Measurements from ENCODE around the gene TTC36. TPM values are rescaled to one million over a fixed set of nuclear protein-coding genes. Genes with fewer than 3 reads are reported as not detected.

Gene TTC36
- total and polyA plus RNA-seq, 2 of the 4 experiments (the other 2 are of a cell fraction) = not detected

DNA sequence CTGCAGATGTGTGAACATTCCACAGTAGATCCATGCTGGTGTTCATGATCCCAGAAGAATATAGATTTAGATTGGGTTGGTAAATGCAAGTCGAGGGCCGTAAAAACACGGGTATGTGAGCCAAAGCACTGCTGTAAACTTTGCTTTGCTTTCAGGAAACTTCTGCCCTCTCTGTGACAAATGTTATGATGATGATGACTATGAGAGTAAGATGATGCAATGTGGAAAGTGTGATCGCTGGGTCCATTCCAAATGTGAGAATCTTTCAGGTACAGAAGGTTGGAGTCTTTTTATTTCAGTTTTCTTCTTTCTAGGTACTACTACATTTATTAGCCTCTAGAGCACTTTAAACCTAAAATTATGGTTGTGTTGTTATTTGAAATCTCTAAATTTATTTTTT lies 36.2 kb upstream of the TTC36 start:
- H4K20me1 ChIP-seq (ENCODE audit: insufficient read depth, low read length) = no peaks in the 10 kb centered on the region
- ChIA-PET POLR2A (ENCODE audit: unreplicated experiment) (no interaction called here), CTCF (no interaction called here)
- DNase-seq = no peak
- intact Hi-C loops (cut with micrococcal nuclease) = no loop called here
- H3K4me2 ChIP-seq (ENCODE audit: low read depth, low read length) = no peak overlapping the region
- no peak overlapping the region for H2BK20ac ChIP-seq (ENCODE audit: low read depth, low read length)
- H2AFZ ChIP-seq (replicated peaks; ENCODE audit: low read length, poor library complexity) = no peak overlapping the region
- H3K23ac ChIP-seq (ENCODE audit: low read depth, low read length) = no peak overlapping the region
- no peaks in the 10 kb centered on the region for H3K9me1 ChIP-seq (ENCODE audit: insufficient read depth, low read length)
- no peak overlapping the region for H3K56ac ChIP-seq (ENCODE audit: extremely low read depth, insufficient read depth, low read length)
- H2BK5ac ChIP-seq (ENCODE audit: low read depth, low read length, poor library complexity, severe bottlenecking) = no peak overlapping the region
- H3K4me1 ChIP-seq (ENCODE audit: control insufficient read depth, insufficient read depth, low read length) = no peaks in the 10 kb centered on the region
- no peaks in the 10 kb centered on the region for H3K9me3 ChIP-seq (ENCODE audit: control insufficient read depth, insufficient read depth, low read length)
- H3K9ac ChIP-seq (ENCODE audit: low read depth, low read length) = no peak overlapping the region
- BruUV-seq (replicated peaks) = no TSS peak
- no peak for ATAC-seq (ENCODE audit: low read depth)
- peaks cover 36% of the 10 kb centered on the region for H3K36me3 ChIP-seq (ENCODE audit: control insufficient read depth, insufficient read depth, low read length)
- no peak overlapping the region for H4K91ac ChIP-seq (ENCODE audit: insufficient read depth, low read depth, low read length)
- H3K14ac ChIP-seq (replicated peaks; ENCODE audit: low read depth, low read length) = no peak overlapping the region
- H3K4me3 ChIP-seq (ENCODE audit: insufficient read depth, low read depth, low read length) = no peak overlapping the region
- TF ChIP-seq CEBPB (IDR thresholded peaks at IDR 0.05; ENCODE audit: low read depth, low read length) (peak; percentile 34; the same call in 1 of the 2 replicates), RFX5 (IDR thresholded peaks at IDR 0.05; ENCODE audit: low read depth, low read length) (no peak), SMC3 (IDR thresholded peaks at IDR 0.05; ENCODE audit: low read depth, low read length) (no peak), RAD21 (IDR thresholded peaks at IDR 0.05; ENCODE audit: low read length) (no peak)
- H2BK120ac ChIP-seq (ENCODE audit: low read depth, low read length) = no peak overlapping the region
- no peak overlapping the region for H3K4ac ChIP-seq (ENCODE audit: low read depth, low read length)
- no peak overlapping the region for H3K18ac ChIP-seq (ENCODE audit: low read depth, low read length)
- no peaks in the 10 kb centered on the region for H3K27me3 ChIP-seq (ENCODE audit: control insufficient read depth, insufficient read depth, low read length)
- H2BK15ac ChIP-seq (ENCODE audit: low read depth, low read length) = no peak overlapping the region
- no peak overlapping the region for H4K8ac ChIP-seq (ENCODE audit: low read depth in 2 of 2, low read length in 2 of 2)
- H3K79me1 ChIP-seq (ENCODE audit: low read depth in 1 of 2, low read length in 2 of 2) = peaks cover 2 to 3% of the 10 kb centered on the region in 2 experiments; a peak in 3 of 4 replicates
- H2AK5ac ChIP-seq (ENCODE audit: low read depth, low read length) = no peak overlapping the region
- H4K5ac ChIP-seq (ENCODE audit: low read depth, low read length) = no peak overlapping the region
- H3K27ac ChIP-seq (ENCODE audit: insufficient read depth, low read length) = no peak overlapping the region
- dilution Hi-C loops (cut with HindIII; ENCODE audit: low sequenced_read_pairs, unreplicated experiment) = no loop called here
- no peak overlapping the region for H2AK9ac ChIP-seq (replicated peaks; ENCODE audit: low read depth, low read length, poor library complexity)
- in situ Hi-C loops (cut with MboI; ENCODE audit: low sequenced_read_pairs) = loop anchor here (5.0 kb wide), 1 partner anchor 99 kb away; no protein-coding TSS in a partner anchor
- 90% methylated on average over 3 of the region's 4 CpGs; no CpG with 5 or more reads in 1 of the 2 experiments for WGBS, 2 experiments (ENCODE audit: extremely low coverage in 2 of 2, insufficient read length in 1 of 2)

Measured in IMR-90 (cell line).